ENCODE data around the gene MCTS1.

The MCTS1 gene

DNA sequence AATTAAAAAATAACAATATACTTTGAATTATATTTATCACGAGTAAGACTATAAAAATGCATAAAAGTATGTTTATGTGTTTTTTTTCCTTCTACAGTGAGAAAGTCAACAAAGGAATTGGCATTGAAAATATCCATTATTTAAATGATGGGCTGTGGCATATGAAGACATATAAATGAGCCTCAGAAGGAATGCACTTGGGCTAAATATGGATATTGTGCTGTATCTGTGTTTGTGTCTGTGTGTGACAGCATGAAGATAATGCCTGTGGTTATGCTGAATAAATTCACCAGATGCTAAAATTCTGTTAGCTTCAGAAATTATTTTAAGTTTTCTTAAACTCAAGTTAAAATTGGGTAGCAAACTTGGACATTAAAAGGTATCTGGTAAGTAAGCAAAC, 8.2 kb downstream of the MCTS1 start:
- TF ChIP-seq, protein P1, sequence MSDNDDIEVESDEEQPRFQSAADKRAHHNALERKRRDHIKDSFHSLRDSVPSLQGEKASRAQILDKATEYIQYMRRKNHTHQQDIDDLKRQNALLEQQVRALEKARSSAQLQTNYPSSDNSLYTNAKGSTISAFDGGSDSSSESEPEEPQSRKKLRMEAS (IDR thresholded peaks at IDR 0.05; ENCODE audit: low read depth, low read length): no peak
- TF ChIP-seq, protein P2, sequence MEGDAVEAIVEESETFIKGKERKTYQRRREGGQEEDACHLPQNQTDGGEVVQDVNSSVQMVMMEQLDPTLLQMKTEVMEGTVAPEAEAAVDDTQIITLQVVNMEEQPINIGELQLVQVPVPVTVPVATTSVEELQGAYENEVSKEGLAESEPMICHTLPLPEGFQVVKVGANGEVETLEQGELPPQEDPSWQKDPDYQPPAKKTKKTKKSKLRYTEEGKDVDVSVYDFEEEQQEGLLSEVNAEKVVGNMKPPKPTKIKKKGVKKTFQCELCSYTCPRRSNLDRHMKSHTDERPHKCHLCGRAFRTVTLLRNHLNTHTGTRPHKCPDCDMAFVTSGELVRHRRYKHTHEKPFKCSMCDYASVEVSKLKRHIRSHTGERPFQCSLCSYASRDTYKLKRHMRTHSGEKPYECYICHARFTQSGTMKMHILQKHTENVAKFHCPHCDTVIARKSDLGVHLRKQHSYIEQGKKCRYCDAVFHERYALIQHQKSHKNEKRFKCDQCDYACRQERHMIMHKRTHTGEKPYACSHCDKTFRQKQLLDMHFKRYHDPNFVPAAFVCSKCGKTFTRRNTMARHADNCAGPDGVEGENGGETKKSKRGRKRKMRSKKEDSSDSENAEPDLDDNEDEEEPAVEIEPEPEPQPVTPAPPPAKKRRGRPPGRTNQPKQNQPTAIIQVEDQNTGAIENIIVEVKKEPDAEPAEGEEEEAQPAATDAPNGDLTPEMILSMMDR (IDR thresholded peaks at IDR 0.05; ENCODE audit: low read depth, low read length): no peak
- TF ChIP-seq POLR2A (IDR thresholded peaks at IDR 0.05; ENCODE audit: extremely low read depth, insufficient read length) (no peak), MYC (IDR thresholded peaks at IDR 0.05; ENCODE audit: low read depth, low read length) (no peak)
- H3K4me3 ChIP-seq (ENCODE audit: low read depth, low read length): no peak overlapping the region
- DNase-seq (ENCODE audit: low read depth): no peak

DNA sequence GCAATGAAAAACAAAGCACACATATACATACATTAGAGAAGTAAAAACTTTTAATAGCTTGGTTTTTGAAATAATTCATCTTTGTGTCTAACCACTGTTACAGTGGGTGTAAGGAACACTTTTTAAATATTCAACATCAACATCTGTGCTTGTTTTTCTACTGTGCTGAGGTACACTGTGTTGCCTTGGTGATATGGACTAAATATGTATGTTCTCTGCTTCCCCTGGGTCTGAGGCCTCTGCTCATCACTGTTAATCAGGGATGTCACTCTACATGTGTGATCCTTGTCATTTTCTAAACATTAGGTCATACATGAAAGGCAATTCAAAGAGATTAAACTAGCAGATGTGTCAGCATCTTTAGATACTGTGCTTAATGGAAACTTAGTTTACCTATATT, 10.9 kb downstream of the MCTS1 start:
- no peak for TF ChIP-seq MYC (IDR thresholded peaks at IDR 0.05; ENCODE audit: low read depth, low read length)
- TF ChIP-seq, protein P1 (IDR thresholded peaks at IDR 0.05; ENCODE audit: low read depth, low read length): no peak
- no peak for DNase-seq (ENCODE audit: low read depth)
- no peak overlapping the region for H3K4me3 ChIP-seq (ENCODE audit: low read depth, low read length)

DNA sequence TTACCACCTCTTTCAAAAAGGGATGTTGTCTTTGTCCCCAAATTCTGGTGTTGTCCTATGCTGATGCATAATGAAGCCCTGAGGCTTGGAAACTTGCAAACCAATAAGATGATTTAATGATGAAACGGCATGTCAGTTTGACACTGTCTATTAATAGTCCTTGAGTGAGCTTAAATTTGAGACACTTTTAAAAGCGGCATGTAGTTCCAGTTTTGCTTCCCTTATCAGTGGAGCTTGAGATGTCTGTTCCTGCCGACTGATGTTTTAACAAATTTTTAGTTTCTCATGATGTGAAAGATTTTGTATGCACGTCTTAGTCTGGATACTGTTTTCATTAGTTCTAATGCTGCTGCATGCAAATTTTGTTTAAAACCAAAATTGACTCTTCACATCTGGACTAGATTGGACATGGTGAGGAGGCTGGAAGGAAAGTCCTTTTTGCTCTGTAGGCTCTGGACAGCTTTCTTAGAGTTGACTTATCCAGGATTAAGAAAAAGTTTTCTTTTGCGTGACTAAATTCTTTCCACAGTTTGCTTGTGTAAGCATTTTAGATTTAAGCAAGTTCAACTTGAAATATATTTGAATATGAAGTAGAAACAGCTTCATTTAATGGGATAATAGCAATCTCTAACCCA, 14.2 kb downstream of the MCTS1 start:
- H3K4me3 ChIP-seq (ENCODE audit: low read depth, low read length): no peak overlapping the region
- TF ChIP-seq, protein P2 (IDR thresholded peaks at IDR 0.05; ENCODE audit: low read depth, low read length): no peak
- TF ChIP-seq, protein P1 (IDR thresholded peaks at IDR 0.05; ENCODE audit: low read depth, low read length): no peak
- TF ChIP-seq POLR2A (IDR thresholded peaks at IDR 0.05; ENCODE audit: extremely low read depth, insufficient read length): no peak
- no peak for TF ChIP-seq MYC (IDR thresholded peaks at IDR 0.05; ENCODE audit: low read depth, low read length)
- DNase-seq (ENCODE audit: low read depth): no peak

DNA sequence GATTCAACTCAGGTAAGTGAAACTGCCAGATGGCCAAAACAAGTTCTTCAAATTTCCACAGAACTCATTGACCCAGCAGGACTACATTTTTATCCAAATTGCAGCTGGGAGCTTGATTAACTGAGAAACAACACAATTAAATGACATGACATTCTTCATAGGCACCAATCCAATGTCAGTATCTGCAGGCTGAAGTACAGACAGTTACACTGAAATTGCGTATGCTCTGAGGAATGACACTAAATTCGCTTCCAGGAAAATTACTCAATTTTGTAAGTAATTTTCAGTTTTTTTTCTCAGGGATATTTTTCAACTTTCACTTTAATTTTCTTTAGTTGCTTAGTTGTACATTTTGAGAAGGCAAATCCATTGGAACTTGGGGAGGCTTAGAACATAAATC, 21.5 kb downstream of the MCTS1 start:
- no peak overlapping the region for H3K4me3 ChIP-seq (ENCODE audit: low read depth, low read length)
- DNase-seq (ENCODE audit: low read depth): no peak
- TF ChIP-seq, protein P2 (IDR thresholded peaks at IDR 0.05; ENCODE audit: low read depth, low read length): no peak
- TF ChIP-seq, protein P1 (IDR thresholded peaks at IDR 0.05; ENCODE audit: low read depth, low read length): no peak
- TF ChIP-seq MYC (IDR thresholded peaks at IDR 0.05; ENCODE audit: low read depth, low read length) (no peak), POLR2A (IDR thresholded peaks at IDR 0.05; ENCODE audit: extremely low read depth, insufficient read length) (no peak)

DNA sequence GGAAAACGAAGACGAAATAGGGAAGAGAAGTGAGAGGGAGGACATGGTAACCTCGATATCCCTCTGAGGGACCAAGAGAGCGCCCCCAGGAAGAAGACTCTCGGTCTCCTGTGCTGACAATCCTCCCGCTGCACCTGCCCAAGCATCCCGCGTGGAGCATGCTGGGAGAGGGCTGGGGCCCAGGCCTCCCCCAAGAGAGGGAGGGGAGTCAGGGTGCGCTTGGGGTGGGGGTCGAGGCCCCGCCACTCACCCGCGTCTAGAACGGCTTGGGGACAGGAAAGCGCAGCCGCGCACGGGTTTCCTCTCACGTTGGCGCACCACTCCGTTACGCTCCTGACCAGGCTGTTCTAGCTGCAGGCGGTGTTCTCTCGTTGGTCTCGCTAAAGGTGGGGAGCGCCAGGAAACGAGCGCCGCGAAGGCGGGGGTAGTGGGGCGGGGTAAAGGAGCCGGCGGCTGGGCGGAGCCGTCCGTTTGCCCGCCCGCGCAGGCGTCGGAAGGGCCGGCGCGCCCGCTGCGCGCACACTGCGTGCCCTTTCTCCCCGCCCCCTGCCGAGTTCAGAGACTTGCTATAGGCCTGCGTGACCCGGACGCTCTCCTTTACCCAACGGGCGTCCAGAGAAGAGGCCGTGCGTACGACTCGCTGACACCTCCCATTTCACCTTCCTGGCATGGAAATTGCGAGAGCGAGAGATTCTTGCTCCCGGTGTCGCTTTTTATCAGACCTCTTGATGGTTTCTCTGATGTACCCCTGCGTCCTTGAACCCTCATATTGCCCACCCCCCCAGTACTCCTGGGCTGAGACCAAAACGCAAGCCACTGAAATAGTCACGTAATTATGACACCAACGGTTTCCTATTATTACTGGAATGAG, 26.0 kb downstream of the MCTS1 start, which contains the start of gene C1GALT1C1:
C1GALT1C1 (minus strand) TSS at position 388 of the 871 bp plus-strand sequence. CDS start 2,888 bp downstream, outside the sequence.
- peak; percentile 95 for DNase-seq (ENCODE audit: low read depth)
- H3K4me3 ChIP-seq (ENCODE audit: low read depth, low read length): peak within 1 kb of the TSS; percentile 95
- TF ChIP-seq POLR2A (IDR thresholded peaks at IDR 0.05; ENCODE audit: extremely low read depth, insufficient read length) (peak; percentile 74), MYC (IDR thresholded peaks at IDR 0.05; ENCODE audit: low read depth, low read length) (peak; percentile 62; the same call in 1 of the 2 replicates)
- TF ChIP-seq, protein P2 (IDR thresholded peaks at IDR 0.05; ENCODE audit: low read depth, low read length): no peak
- TF ChIP-seq, protein P1 (IDR thresholded peaks at IDR 0.05; ENCODE audit: low read depth, low read length): peak; percentile 72

DNA sequence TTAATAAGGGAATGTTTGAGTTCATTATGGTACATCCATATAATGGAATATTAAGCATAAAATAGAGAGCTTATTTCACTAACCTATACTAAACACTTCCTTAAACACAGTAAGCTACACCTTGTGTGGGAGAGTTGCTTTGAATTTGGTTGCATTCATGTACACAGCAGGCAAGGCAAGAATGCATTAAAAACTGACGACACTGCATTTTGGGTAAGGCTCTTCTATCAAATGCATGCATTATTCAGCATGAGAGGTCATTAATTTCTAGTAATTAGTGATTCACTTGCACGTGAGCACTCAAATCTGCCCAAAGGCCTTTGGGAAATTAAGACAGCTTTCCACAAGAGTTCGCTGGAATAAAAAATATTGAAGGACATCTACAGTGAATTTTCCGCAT, 34.7 kb downstream of the MCTS1 start:
- TF ChIP-seq POLR2A (IDR thresholded peaks at IDR 0.05; ENCODE audit: extremely low read depth, insufficient read length): no peak
- TF ChIP-seq, protein P1 (IDR thresholded peaks at IDR 0.05; ENCODE audit: low read depth, low read length): no peak
- TF ChIP-seq MYC (IDR thresholded peaks at IDR 0.05; ENCODE audit: low read depth, low read length): no peak
- TF ChIP-seq, protein P2 (IDR thresholded peaks at IDR 0.05; ENCODE audit: low read depth, low read length): no peak
- DNase-seq (ENCODE audit: low read depth): no peak
- no peak overlapping the region for H3K4me3 ChIP-seq (ENCODE audit: low read depth, low read length)
